ENCODE measurements around the gene KANK2. TPM values are rescaled to one million over a fixed set of nuclear protein-coding genes. Genes with fewer than 3 reads are reported as not detected.

The KANK2 gene
- total RNA-seq, 4 donors from 2014 or later: 41.9 to 283 (median 68.4) TPM

- TF ChIP-seq POLR2A (IDR thresholded peaks at IDR 0.05): no peak
- TF ChIP-seq CTCF (IDR thresholded peaks at IDR 0.05): peak; percentile 21 to 72 (median 66)
Observed at GRCh38 chr19:11203194-11204075, 6.1 kb upstream of the KANK2 start.

GRCh38 chr19:11202488-11203193, 5.3 kb upstream of the KANK2 start:
- Histone ChIP-seq H3K27me3 (no peaks in the 10 kb centered on the region), H3K9me3 (no peaks in the 10 kb centered on the region), H3K4me1 (peaks cover 0 to 10% (median 2%) of the 10 kb centered on the region in 4 donors), H3K4me3 (no peak overlapping the region), H3K27ac (peak overlapping the region; percentile 42 to 80 (median 76)), H3K36me3 (peaks cover 0 to 30% (median 0%) of the 10 kb centered on the region in 3 donors)
- DNase-seq: no peak
- TF ChIP-seq POLR2A (IDR thresholded peaks at IDR 0.05) (no peak), CTCF (IDR thresholded peaks at IDR 0.05) (no peak)

More at GRCh38 chr19:11203194-11204075, 6.1 kb upstream of the KANK2 start:
- H3K9me3 ChIP-seq: no peaks in the 10 kb centered on the region
- peak overlapping the region; percentile 42 to 80 (median 76) for H3K27ac ChIP-seq
- H3K36me3 ChIP-seq: peaks cover 0 to 31% (median 0%) of the 10 kb centered on the region in 3 donors
- DNase-seq: peak; percentile 41 to 71 (median 67)
- no peaks in the 10 kb centered on the region for H3K27me3 ChIP-seq
- peaks cover 0 to 4% (median 0%) of the 10 kb centered on the region in 4 donors for H3K4me1 ChIP-seq
- peak overlapping the region in 1 of 4 donors; percentile 13 for H3K4me3 ChIP-seq

- Histone ChIP-seq H3K27me3 (no peaks in the 10 kb centered on the region), H3K9me3 (no peaks in the 10 kb centered on the region), H3K36me3 (peaks cover 0 to 22% (median 0%) of the 10 kb centered on the region in 3 donors), H3K4me1 (peaks cover 0 to 12% (median 4%) of the 10 kb centered on the region in 4 donors), H3K27ac (peak overlapping the region in 1 of 4 donors; percentile 80), H3K4me3 (no peak overlapping the region)
- TF ChIP-seq CTCF (IDR thresholded peaks at IDR 0.05): no peak
- no peak for TF ChIP-seq POLR2A (IDR thresholded peaks at IDR 0.05)
- DNase-seq: no peak
Observed at GRCh38 chr19:11201791-11202190, 4.4 kb upstream of the KANK2 start.

- Histone ChIP-seq H3K4me3 (no peak overlapping the region), H3K36me3 (peaks cover 0 to 19% (median 0%) of the 10 kb centered on the region in 3 donors), H3K9me3 (no peaks in the 10 kb centered on the region), H3K4me1 (peaks cover 0 to 17% (median 5%) of the 10 kb centered on the region in 4 donors), H3K27ac (no peak overlapping the region), H3K27me3 (no peaks in the 10 kb centered on the region)
- no peak for TF ChIP-seq CTCF (IDR thresholded peaks at IDR 0.05)
- no peak for TF ChIP-seq POLR2A (IDR thresholded peaks at IDR 0.05)
- no peak for DNase-seq
Observed at GRCh38 chr19:11200931-11201330, 3.6 kb upstream of the KANK2 start.

- no peak overlapping the region for H3K4me3 ChIP-seq
- TF ChIP-seq CTCF (IDR thresholded peaks at IDR 0.05): no peak
- TF ChIP-seq POLR2A (IDR thresholded peaks at IDR 0.05): no peak
- no peak for DNase-seq
- peaks cover 0 to 23% (median 5%) of the 10 kb centered on the region in 4 donors for H3K4me1 ChIP-seq
- H3K36me3 ChIP-seq: peaks cover 0 to 13% (median 0%) of the 10 kb centered on the region in 3 donors
- H3K27ac ChIP-seq: no peak overlapping the region
- H3K9me3 ChIP-seq: no peaks in the 10 kb centered on the region
- no peaks in the 10 kb centered on the region for H3K27me3 ChIP-seq
Observed at GRCh38 chr19:11200015-11200574, 2.8 kb upstream of the KANK2 start.

Data from Peyer's patch (tissue), 4 donors.